HepG2 (cell line): ENCODE measurements around the gene DDX60. TPM values are rescaled to one million over a fixed set of nuclear protein-coding genes. Genes with fewer than 3 reads are reported as not detected.

Source experiments
- ATAC-seq: fragments of 200-7000 bp; cut with Tn5 transposase; 3 replicates; pipeline ENCODE4 v1.9.1; 2020; ENCODE audit warnings: mild to moderate bottlenecking, moderate library complexity
- BruUV-seq: library from RNA; stranded (reverse); fragments of 400-500 nt; replicated peaks from 2 replicates; lab custom pipeline; 2021; lab: Mats Ljungman, UMichigan
- CTCF ChIA-PET: fragments of 300-600 bp; formaldehyde crosslinking; extraction: SDS; loops from one replicate; lab custom pipeline; 2021; ENCODE audit warnings: low total read pairs, inconsistent platforms, low intra/inter-chr PET ratio; lab: Yijun Ruan, JAX
- POLR2A ChIA-PET: fragments of 350-600 bp; sonication (Branson Sonifier 250); formaldehyde crosslinking; loops from one replicate; lab custom pipeline; 2020; ENCODE audit warnings: antibody characterized with exemption, inconsistent platforms; lab: Yijun Ruan, JAX
- DNase-seq: peaks from one replicate; pipeline ENCODE4 v3.0.0-alpha.2; 2015; ENCODE audit warnings: low spot score
- FAIRE-seq: peaks from 3 replicates; lab custom pipeline; 2011; peaks lifted over from hg19 to GRCh38; lab: Jason Lieb, UNC
- H2AFZ ChIP-seq: one replicate; pipeline ENCODE4 v1.6.1; 2011; ENCODE audit warnings: low read length, inconsistent platforms
- H3K27ac ChIP-seq: fragments of 300-600 bp; 3 replicates; pipeline ENCODE4 v1.8.0; 2011; ENCODE audit warnings: mixed run types, mild to moderate bottlenecking, mixed read lengths, low read length, inconsistent platforms; ENCODE audit not compliant: insufficient read depth; ENCODE audit errors: extremely low read length
- H3K27me3 ChIP-seq, 2 experiments: fragments of 200-600 bp in 1 of 2; 2 replicates in 1 of 2; 3 replicates in 1 of 2; pipeline versions ENCODE4 v1.6.0 to v1.8.0; 2011; ENCODE audit warnings: low read length in 2 of 2, mild to moderate bottlenecking in 2 of 2, moderate library complexity in 2 of 2, inconsistent platforms in 1 of 2; ENCODE audit not compliant: insufficient read depth in 2 of 2, control insufficient read depth in 1 of 2
- H3K36me3 ChIP-seq, 2 experiments: fragments of 200-600 bp in 1 of 2; replicated peaks in 1 of 2; 2 replicates in 1 of 2; 3 replicates in 1 of 2; pipeline versions ENCODE4 v1.5.1 to v1.8.0; 2011; ENCODE audit warnings: low read length in 2 of 2, inconsistent platforms in 1 of 2; ENCODE audit not compliant: insufficient read depth in 2 of 2, control insufficient read depth in 1 of 2
- H3K4me1 ChIP-seq: 2 replicates; pipeline ENCODE4 v1.5.1; 2012; ENCODE audit warnings: low read length, inconsistent platforms; ENCODE audit not compliant: insufficient read depth
- H3K4me2 ChIP-seq: 2 replicates; pipeline ENCODE4 v1.6.0; 2011; ENCODE audit warnings: low read depth, low read length, inconsistent platforms
- H3K4me3 ChIP-seq, 3 experiments: fragments of 200-600 bp in 1 of 3; sonication (generic), shearing (Covaris generic) in 1 of 3; replicated peaks in 1 of 3; 2 replicates each; pipeline ENCODE4 v1.5.1; 2011 to 2016; ENCODE audit warnings: low read length in 3 of 3, inconsistent platforms in 2 of 3, low read depth in 2 of 3, mild to moderate bottlenecking in 2 of 3, control low read depth in 1 of 3, mixed read lengths in 1 of 3; ENCODE audit not compliant: insufficient read depth in 1 of 3
- H3K79me2 ChIP-seq: one replicate; pipeline ENCODE4 v1.6.1; 2011; ENCODE audit warnings: low read length, inconsistent platforms; ENCODE audit not compliant: insufficient read depth
- H3K9ac ChIP-seq: 2 replicates; pipeline ENCODE4 v1.6.0; 2011; ENCODE audit warnings: mild to moderate bottlenecking, low read depth, low read length, inconsistent platforms; ENCODE audit not compliant: insufficient read depth
- H3K9me3 ChIP-seq: 2 replicates; pipeline ENCODE4 v1.5.1; 2012; ENCODE audit warnings: mild to moderate bottlenecking, low read length
- H4K20me1 ChIP-seq: 2 replicates; pipeline ENCODE4 v1.6.0; 2011; ENCODE audit warnings: inconsistent platforms, mild to moderate bottlenecking, low read length, moderate library complexity; ENCODE audit not compliant: insufficient read depth
- HOXA3 ChIP-seq: sonication (generic); formaldehyde crosslinking; IDR thresholded peaks from 2 replicates; pipeline ENCODE4 v1.5.0; 2020; ENCODE audit warnings: missing genetic modification reagents
- REXO4 ChIP-seq: sonication (generic); formaldehyde crosslinking; IDR thresholded peaks from 2 replicates; pipeline ENCODE4 v1.8.0; 2022; ENCODE audit warnings: missing genetic modification reagents, mild to moderate bottlenecking, borderline replicate concordance
- SIN3A ChIP-seq: IDR thresholded peaks from 2 replicates; pipeline ENCODE4 v1.6.1; 2011; ENCODE audit warnings: low read depth, mild to moderate bottlenecking, control low read depth, low read length, borderline replicate concordance
- SMARCE1 ChIP-seq: fragments of 450-650 bp; IDR thresholded peaks from 2 replicates; pipeline ENCODE4 v1.6.1; 2017; ENCODE audit warnings: borderline replicate concordance
- TGIF2 ChIP-seq: IDR thresholded peaks from 2 replicates; pipeline ENCODE4 v1.6.1; 2016; ENCODE audit warnings: control low read depth, missing compliant biosample characterization
- ZNF30 ChIP-seq: sonication (generic); formaldehyde crosslinking; IDR thresholded peaks from 2 replicates; pipeline ENCODE4 v1.5.0; 2020; ENCODE audit warnings: mild to moderate bottlenecking, missing genetic modification reagents
- WGBS: methylation state at CpG from one replicate; pipeline ENCODE4 v1.1.6; 2017; ENCODE audit warnings: low lambda C conversion rate; 5-methylcytosine and 5-hydroxymethylcytosine counted together
- in situ Hi-C: cut with HindIII; loops from 2 replicates; pipeline ENCODE4 v1.10.0; 2017; ENCODE audit warnings: low pct_unique_long_range_greater_than_20kb; ENCODE audit not compliant: extremely low pct_ligation_motif_present
- intact Hi-C: fragments of 100-400 bp; cut with micrococcal nuclease; formaldehyde crosslinking; loops from one replicate; pipeline ENCODE4 v1.10.0; 2022; ENCODE audit not compliant: unreplicated experiment
- polyA plus RNA-seq, 8 experiments: library from polyadenylated mRNA; depleted of rRNA in 3 of 8; stranded (reverse) in 7 of 8; unstranded in 1 of 8; fragments of >200 nt; fragmentation: Illumina TruSeq in 4 of 8; extraction: Trizol in 4 of 8; gene quantifications; 2 replicates each; pipeline versions ENCODE4 v1.2.1 to v1.2.3, GENCODE V29; 2011 to 2016; ENCODE audit warnings: low read depth in 4 of 8, missing spikeins in 1 of 8, mixed read lengths in 1 of 8; ENCODE audit not compliant: insufficient read depth in 1 of 8
- total RNA-seq, 5 experiments: library from RNA; depleted of rRNA; stranded (reverse); fragments of >200 nt; fragmentation: Illumina TruSeq; extraction: Trizol; gene quantifications; 2 replicates each; pipeline ENCODE4 v1.2.3, GENCODE V29; 2016; ENCODE audit warnings: low read depth in 1 of 5
- TF ChIP-seq, protein P1 (sequence below): sonication (generic); formaldehyde crosslinking; IDR thresholded peaks from 2 replicates; pipeline ENCODE4 v1.5.1; 2020; ENCODE audit warnings: missing genetic modification reagents, mild to moderate bottlenecking, borderline replicate concordance
- TF ChIP-seq, protein P2 (sequence below): sonication (generic); formaldehyde crosslinking; IDR thresholded peaks from 2 replicates; pipeline ENCODE4 v1.4.0; 2020; ENCODE audit warnings: missing genetic modification reagents, borderline replicate concordance

The DDX60 gene
- total and polyA plus RNA-seq, 2 of the 13 experiments (the other 11 are each of a cell fraction or from before 2014, with no cell fraction given): 0.35 TPM; not detected in 1

DNA sequence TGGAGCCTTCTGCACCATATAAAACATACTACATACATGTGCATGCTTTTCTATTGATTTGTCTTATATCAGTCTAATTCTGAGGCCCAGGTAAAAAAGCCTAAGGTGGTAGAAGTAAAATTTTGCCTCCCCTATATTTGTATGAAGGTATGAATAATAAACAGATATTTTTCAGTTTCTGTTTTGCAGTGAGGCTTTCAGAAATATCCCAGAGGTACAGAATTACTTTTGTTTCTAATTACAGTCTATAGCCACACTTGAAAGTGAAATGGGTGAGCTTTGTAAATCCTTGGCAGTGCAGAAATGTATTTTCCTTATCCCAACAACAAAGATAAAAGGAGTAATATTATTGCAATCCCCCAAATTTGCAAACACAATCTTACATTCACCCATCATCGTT lies 59.5 kb downstream of the DDX60 start:
- in situ Hi-C loops: no loop called here
- no peak for FAIRE-seq
- Histone ChIP-seq H3K4me3 (no peak overlapping the region), H3K9me3 (no peaks in the 10 kb centered on the region), H3K27ac (no peak overlapping the region), H4K20me1 (no peaks in the 10 kb centered on the region), H3K9ac (no peak overlapping the region), H2AFZ (no peak overlapping the region), H3K27me3 (no peaks in the 10 kb centered on the region), H3K36me3 (no peaks in the 10 kb centered on the region), H3K79me2 (no peaks in the 10 kb centered on the region), H3K4me2 (no peak overlapping the region), H3K4me1 (no peaks in the 10 kb centered on the region)
- no peak for TF ChIP-seq HOXA3 (CRISPR knock-in tag)
- no peak for DNase-seq
- ChIA-PET CTCF (no interaction called here), POLR2A (no interaction called here)
- ATAC-seq: no peak
- WGBS: 0% methylated on average over 1 of the region's 1 CpG
- intact Hi-C loops: no loop called here
- no TSS peak for BruUV-seq

DNA sequence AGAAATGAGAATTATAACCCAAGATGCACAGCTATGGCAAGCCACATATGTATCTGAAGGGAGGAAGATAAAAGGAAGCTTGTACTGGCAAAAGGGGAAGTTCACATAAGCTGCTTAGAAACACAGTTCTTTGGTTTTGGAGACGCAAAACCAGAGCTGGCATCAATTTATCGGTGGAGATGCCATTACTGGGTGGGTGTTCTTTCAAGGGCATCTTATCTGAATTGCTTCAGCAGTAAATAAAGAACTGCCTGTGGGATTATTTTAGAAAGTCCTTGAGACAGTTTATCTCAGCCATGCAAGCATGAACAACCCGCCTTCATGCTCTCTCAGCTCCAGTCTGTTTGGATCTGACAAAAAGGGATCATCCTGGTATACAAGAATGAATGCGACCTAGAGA lies 60.8 kb downstream of the DDX60 start:
- CTCF ChIA-PET: no interaction called here
- TF ChIP-seq REXO4 (CRISPR knock-in tag): no peak
- no peak for TF ChIP-seq ZNF30
- no peak for TF ChIP-seq SIN3A
- TF ChIP-seq TGIF2 (CRISPR knock-in tag): no peak
- TF ChIP-seq, protein P1, sequence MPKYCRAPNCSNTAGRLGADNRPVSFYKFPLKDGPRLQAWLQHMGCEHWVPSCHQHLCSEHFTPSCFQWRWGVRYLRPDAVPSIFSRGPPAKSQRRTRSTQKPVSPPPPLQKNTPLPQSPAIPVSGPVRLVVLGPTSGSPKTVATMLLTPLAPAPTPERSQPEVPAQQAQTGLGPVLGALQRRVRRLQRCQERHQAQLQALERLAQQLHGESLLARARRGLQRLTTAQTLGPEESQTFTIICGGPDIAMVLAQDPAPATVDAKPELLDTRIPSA: no peak
- TF ChIP-seq, protein P2, sequence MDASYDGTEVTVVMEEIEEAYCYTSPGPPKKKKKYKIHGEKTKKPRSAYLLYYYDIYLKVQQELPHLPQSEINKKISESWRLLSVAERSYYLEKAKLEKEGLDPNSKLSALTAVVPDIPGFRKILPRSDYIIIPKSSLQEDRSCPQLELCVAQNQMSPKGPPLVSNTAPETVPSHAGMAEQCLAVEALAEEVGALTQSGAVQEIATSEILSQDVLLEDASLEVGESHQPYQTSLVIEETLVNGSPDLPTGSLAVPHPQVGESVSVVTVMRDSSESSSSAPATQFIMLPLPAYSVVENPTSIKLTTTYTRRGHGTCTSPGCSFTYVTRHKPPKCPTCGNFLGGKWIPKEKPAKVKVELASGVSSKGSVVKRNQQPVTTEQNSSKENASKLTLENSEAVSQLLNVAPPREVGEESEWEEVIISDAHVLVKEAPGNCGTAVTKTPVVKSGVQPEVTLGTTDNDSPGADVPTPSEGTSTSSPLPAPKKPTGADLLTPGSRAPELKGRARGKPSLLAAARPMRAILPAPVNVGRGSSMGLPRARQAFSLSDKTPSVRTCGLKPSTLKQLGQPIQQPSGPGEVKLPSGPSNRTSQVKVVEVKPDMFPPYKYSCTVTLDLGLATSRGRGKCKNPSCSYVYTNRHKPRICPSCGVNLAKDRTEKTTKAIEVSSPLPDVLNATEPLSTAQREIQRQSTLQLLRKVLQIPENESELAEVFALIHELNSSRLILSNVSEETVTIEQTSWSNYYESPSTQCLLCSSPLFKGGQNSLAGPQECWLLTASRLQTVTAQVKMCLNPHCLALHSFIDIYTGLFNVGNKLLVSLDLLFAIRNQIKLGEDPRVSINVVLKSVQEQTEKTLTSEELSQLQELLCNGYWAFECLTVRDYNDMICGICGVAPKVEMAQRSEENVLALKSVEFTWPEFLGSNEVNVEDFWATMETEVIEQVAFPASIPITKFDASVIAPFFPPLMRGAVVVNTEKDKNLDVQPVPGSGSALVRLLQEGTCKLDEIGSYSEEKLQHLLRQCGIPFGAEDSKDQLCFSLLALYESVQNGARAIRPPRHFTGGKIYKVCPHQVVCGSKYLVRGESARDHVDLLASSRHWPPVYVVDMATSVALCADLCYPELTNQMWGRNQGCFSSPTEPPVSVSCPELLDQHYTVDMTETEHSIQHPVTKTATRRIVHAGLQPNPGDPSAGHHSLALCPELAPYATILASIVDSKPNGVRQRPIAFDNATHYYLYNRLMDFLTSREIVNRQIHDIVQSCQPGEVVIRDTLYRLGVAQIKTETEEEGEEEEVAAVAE (CRISPR knock-in tag): no peak
- TF ChIP-seq SMARCE1: no peak
- intact Hi-C loops (no loop called here), in situ Hi-C loops (no loop called here)
- H3K36me3 ChIP-seq: no peaks in the 10 kb centered on the region
- H3K4me3 ChIP-seq: no peak overlapping the region
- no peak overlapping the region for H3K9ac ChIP-seq
- no peak overlapping the region for H3K4me2 ChIP-seq
- no peaks in the 10 kb centered on the region for H4K20me1 ChIP-seq
- no peaks in the 10 kb centered on the region for H3K9me3 ChIP-seq
- H2AFZ ChIP-seq: no peak overlapping the region
- no peaks in the 10 kb centered on the region for H3K79me2 ChIP-seq
- no peak for FAIRE-seq
- POLR2A ChIA-PET: no interaction called here
- no peaks in the 10 kb centered on the region for H3K4me1 ChIP-seq
- no TSS peak for BruUV-seq
- no peaks in the 10 kb centered on the region for H3K27me3 ChIP-seq
- DNase-seq: no peak
- WGBS: 3% methylated on average over 4 of the region's 4 CpGs
- ATAC-seq: no peak
- H3K27ac ChIP-seq: no peak overlapping the region
